GM19035 (cell line): ENCODE data around the gene FRK.
"Not testable (repeated sequence)": the region's sequence is repeated elsewhere in the genome, so short reads cannot be mapped to it uniquely, and the experiment has no call there.

ENCODE experiments used
- ATAC-seq: cut with Tn5 transposase; IDR thresholded peaks from one replicate; pipeline ENCODE4 v1.9.1; 2021; ENCODE audit not compliant: unreplicated experiment

FRK gene, protein sequence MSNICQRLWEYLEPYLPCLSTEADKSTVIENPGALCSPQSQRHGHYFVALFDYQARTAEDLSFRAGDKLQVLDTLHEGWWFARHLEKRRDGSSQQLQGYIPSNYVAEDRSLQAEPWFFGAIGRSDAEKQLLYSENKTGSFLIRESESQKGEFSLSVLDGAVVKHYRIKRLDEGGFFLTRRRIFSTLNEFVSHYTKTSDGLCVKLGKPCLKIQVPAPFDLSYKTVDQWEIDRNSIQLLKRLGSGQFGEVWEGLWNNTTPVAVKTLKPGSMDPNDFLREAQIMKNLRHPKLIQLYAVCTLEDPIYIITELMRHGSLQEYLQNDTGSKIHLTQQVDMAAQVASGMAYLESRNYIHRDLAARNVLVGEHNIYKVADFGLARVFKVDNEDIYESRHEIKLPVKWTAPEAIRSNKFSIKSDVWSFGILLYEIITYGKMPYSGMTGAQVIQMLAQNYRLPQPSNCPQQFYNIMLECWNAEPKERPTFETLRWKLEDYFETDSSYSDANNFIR

DNA sequence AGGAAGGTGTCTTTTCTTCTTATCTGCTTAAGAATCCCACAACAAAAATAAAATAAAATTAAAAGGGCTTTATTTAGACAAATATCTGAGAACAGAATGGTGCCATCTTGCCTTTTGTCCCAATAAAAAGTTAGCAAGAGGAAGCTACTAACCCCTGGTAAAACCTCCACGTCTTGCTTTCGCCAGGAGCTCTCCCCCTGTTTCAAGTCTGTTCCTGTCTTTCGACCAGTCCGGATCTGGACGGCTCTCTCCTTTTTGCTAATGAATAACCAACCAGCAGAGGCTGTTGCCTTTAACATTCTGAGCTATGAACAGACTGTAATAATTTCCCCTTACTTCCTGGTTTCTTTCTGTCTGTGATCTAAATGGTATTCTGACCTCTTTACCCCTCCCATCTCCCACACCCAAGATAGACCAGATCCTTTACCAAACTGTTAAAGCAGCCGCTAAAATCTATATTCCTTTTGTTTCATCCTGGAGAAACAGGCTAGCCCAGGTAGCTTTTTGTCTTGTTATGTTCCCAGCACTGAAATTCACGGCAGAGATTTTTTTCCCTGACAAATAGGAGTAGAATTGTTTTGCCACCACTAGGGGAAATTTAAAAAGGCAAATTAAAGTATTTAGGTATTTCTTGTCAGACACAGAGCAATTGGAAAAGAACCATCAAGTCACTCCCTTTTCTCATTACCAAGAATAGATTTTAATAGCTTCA, at the start of gene FRK:
Gene FRK, minus strand, starts transcription at position 320 of the 712 bp plus-strand sequence. CDS start 580 bp downstream, outside the sequence.
- peak; percentile 35 for ATAC-seq

DNA sequence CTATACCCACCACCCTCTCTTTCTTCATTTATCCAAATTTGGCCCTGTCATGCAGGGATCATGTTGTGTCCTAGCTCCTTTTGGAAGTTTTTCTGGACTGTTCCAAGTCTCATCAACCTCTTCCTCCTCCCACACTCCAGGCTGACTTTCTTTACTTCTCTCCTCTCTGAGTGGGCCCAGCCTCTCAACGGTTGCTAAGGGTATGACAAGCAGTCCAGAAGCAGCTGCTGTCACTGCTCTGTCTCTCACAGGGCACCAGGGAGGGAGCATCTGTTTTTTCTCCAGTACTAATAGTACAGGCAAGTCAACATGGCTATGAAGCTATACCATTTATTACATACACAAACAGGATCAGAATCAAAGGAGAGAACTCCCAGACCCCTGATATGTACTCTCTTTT, 48.1 kb upstream of the FRK start:
- ATAC-seq = no peak

DNA sequence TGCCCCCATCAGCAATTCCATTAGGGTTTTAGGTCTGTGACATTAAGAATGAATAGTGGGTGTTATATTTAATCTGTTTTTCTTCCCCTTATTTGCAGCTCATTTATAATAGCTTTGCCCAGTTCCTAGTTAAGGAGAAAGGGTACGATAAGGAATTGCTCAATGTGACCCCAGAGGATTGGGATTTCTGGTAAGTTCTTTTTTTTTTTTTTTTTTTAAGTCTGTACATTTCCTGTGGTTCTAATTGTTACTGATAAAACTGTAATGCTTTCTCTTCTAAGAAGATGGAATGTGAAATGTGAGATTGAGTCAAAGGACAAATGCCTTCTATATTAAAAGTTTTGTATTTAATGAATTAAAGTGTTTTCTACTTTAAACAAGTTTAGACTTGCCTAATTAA, 45.5 kb upstream of the FRK start:
- ATAC-seq = no peak

DNA sequence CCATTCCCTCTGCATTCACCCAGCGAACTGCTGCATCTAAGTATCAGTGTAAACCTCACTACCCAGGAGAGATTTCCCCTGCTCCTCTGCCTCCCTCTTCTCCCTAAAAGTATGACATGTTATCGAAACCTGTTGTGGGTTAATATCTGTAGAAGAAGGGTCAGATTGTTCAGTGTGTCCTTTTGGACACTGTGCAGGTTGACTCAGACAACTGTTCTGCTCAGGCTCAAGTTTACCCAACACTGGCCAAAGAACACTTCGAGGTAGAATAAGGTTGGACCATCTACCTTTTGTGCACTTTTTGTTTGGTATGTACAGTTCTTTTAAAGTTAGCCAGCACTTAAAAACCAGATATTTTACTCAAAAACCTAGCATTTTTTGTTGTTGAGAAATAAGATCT, 44.6 kb upstream of the FRK start:
- ATAC-seq = no peak

DNA sequence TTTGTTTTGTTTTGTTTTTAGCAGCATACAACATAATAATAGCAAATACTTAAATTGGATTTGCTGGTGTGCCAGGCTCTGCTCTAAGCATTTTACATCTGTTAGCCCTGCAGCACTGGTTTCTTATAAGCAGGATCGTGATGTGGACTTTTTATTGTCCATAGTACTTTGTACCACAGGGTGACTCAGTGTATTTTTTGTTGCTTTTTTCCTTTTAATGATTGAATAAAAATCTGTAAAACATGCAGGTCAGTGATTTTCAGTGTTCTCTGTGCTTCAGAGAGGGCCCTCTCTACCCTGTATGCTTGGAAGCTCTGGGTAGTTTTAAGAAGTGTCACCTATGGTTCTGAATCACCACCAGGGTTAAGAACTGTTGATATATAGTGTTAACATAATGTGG, 43.9 kb upstream of the FRK start:
- no peak for ATAC-seq

DNA sequence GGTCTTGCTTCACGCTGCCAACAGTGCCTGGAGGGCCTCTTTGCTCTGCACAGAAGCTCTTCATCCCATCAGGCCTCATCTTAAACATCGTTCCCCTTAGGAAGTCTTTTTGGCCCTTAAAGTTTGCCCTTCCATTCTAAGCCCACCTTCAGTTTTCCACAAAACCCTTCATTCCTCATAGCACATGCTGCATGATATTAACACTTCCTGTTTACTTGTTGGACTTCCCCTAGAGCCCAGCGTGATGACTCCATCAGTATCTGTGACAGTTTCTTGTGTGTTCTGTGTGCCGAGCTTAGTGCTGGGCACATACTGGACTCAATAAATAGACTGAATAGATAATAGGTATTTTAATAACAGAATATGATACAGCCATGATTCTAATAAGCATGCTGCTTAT, 42.2 kb upstream of the FRK start:
- ATAC-seq = no peak

DNA sequence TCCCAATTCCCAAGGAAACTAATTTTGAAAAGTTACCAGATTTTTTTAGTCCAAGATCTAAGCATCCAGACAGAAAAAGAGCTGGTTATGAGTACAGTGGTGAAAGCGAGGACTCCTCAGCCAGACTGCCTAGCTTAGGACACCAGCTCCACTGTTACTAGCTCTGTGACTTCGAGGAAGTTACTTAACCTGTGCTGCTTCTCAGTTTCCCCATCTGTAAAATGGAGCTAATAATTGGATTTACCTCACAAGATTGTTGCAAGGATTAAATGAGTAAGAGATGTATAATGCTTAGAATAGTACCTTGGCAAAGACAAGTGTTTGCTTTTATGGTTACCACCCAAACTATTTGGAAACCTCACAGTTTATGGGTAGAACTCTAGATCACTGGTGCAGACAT, 41.1 kb upstream of the FRK start:
- ATAC-seq = no peak

DNA sequence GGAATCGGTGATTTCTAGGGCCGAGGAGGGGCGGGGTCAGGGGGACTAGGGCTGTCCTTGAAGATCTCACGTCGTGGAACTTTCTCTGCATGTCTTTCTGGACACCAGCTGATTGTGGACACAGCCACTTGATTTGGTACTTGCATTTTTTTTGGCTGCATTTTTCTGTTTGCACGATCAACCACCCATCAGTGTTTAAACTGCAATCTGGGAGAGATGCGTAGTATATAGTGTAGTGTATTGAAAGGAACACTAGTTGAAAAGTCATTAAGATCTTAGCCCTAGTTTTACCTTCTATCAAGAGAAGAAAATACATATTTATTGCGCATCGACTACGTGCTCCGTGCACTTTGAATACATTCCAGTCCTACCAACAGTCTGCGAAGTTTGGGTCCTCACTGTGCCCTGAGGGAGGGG, 40.6 kb upstream of the FRK start:
- ATAC-seq = no peak

DNA sequence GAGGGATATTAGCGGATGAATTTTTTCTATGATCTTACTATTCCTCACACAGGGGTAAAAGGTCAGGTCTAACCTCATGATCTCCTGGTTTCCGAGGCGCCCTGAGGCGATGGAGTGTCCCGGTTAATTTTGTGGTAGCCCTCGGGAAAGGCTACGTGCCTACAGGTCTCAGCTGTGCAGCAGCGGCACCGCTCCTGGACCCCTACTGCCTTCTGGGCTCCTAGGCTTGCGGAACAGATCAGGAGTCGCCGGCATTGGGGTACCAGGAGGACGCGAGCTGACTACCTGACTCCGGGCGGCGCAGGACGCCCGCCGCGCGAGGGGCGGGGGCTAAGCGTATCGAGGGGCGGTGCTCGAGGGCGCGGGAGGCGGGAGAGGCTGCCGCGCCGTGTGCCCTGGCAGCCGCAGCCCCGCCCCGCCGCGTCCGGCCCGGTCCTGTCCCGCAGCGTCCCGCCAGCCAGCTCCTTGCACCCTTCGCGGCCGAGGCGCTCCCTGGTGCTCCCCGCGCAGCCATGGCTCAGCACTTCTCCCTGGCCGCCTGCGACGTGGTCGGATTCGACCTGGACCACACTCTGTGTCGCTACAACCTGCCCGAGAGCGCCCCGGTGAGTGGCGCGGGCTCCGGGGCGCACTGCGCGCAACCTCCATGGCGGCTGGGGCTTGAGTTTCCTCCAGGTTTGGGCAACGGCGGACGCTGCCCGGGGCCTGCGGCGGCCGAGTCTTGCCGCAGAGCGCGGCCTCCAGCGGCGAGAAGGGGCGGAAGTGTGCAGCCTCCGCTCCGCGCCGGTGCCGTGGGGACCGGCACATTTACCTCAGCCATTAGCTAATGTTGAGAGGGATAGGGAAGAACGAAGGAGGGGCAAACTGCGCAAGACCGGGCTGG, 40.0 kb upstream of the FRK start, which contains the start of gene NT5DC1:
Gene NT5DC1, plus strand, starts transcription at position 435 of the 883 bp plus-strand sequence. Its CDS starts 78 bp downstream, at position 513.
- ATAC-seq = peak; percentile 88

DNA sequence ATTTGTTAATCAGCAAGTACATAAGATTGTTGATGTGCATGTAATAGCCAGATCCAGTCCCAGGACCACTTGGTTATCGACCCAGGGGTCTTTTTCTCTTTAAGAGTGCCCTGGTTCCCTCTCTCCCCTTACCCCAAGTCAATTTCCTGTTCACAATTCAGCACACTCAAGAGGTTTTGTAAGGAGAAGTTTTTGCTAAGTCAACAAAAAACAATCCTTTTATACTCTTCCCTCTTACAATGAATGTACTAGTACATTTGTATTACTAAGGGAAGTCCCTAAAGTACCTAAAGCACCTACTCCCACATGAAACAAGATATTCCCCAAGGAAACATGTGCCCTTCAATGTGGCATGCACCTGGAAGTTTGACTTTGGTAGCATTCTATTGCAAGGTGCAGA, 38.3 kb upstream of the FRK start:
- ATAC-seq = no peak

DNA sequence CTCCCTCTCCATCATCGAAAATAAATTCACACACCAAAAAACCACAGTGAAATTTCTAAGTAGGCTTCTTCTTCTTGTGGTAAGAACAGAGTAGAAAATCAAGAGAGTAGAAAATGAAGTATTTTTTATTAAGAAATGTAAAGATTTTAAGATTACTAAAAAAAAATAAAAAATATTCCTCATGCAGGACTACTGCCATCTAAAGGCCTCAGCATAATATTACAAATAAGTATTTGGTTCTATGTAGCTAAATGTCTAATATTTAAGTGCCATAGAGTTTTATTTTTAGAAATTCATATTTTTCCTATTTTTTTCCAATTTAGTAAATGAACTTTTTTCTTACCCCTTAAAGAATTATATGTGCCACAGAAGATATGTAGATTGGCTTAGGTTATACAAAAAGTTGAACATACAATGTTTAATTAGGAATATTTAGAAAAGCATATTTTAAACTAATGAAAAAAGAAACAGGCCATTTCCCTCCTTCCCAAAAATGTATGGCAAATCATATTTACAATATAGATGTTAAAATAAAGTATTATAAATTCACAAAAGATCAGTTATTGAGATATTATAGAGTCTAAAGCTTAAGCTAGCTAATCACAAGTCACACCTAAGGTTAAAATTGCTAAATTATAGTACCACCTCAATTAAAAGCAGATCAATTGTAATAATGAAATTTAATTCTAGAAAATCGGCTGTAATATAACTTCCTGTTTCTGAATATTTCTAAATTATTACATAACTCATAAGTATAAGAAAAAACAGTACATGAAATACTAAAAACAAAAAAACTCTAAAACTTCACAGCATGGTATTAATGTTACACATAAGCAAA, 36.5 kb upstream of the FRK start:
- ATAC-seq = no peak

DNA sequence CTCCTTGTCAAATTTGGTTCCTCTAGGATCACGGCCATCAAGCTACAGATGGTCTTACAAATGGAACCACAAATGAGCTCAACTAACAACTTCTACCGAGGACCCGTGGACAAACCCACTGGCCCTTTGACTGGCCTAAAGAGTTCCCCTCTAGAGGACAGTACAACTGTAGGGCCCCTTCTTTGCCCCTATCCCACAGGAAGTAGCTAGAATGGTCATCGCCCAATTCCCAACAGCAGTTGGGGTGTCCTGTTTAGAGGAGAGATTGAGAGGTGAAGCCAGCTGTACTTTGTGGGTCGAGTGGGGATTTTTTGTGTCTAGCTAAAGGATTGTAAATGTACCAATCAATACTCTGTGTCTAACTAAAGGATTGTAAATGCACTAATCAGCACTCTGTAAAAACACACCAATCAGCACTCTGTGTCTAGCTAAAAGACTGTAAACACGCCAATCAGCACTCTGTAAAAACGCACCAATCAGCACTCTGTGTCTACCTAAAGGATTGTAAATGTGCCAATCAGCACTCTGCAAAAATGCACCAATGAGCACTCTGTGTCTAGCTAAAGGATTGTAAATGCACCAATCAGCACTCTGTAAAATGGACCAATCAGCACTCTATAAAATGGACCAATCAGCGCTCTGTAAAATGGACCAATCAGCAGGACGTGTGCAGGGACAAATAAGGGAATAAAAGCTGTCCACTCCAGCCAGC, 35.5 kb upstream of the FRK start:
- not testable (repeated sequence) for ATAC-seq

DNA sequence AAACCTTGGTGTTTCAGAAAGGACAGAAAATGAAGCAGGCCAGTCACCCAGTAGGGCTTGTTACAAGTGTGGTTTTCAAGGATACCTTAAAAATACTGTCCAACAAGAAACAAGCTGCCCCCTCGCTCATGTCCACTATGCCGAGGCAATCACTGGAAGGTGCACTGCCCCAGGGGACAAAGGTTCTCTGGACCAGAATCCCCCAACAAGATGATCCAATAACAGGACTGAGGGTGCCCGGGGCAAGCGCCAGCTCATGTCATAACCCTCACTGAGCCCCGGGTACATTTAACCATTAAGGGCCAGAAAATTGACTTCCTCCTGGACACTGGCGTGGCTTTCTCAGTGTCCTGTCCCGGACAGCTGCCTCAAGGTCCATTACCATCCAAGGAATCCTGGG, 33.4 kb upstream of the FRK start:
- ATAC-seq = no peak

DNA sequence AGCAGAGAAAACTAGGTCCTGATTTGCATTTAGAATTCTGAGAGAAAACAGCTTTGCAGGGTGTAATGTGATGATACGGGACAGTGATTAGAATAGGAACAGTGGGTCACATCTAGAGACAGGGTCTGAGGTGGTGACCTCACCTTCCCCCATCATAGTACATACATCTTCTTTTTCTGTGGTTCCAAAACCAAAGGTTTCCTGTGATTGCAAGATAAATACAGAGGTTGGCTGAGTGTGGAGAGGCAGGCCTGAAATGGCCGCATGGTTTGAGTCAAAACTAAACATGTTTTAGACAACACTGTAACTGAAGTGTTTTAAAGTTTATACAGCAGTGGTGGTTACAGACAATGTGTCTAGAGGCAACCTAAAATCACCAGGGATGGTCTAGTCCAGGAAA, 29.6 kb upstream of the FRK start:
- ATAC-seq = peak; percentile 59

DNA sequence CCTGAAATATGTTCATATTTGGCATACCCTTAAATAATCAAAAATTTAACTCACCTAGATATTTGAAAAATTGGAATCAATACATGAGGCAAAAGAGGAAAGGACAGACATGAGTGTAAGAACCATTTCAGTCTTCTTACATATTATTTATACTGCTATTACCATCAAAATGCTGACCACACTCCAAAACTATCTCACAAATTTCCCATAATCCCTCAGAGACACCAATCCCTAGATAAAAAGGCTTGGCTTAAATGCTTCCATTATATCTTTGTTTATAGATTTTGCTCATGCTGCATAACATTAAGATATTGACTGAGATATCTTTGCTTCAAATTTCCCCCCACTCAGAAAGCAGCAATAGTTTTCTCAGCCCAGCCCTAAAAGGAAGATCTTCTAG, 28.3 kb upstream of the FRK start:
- ATAC-seq = no peak

DNA sequence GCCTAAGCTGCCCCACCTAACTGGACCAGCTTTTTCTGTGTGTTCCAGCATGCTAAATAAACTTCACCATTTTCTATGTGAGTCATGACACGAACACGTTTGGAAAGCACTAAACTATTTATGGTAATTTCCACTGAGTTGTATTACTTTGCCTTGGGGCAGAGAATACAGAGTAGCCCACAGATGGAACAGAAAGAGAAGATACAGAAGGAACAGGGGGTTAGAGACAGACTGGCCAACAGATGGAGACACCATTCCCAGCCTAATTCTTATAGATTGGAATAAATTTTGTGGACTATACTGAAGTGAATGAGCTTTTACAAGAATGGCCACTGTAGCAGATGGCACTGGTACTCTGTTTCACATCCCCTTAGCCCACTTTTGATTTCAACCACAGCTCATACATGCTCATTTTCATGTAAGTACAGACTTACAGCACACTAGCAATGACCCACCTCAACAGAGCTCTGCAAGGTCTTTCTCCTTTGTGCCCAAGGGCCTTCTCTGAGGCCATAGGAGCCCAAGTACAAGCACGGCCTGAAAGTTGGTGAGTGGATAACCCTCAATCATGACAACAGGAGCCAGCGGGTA, 26.8 kb upstream of the FRK start:
- peak; percentile 96 for ATAC-seq

DNA sequence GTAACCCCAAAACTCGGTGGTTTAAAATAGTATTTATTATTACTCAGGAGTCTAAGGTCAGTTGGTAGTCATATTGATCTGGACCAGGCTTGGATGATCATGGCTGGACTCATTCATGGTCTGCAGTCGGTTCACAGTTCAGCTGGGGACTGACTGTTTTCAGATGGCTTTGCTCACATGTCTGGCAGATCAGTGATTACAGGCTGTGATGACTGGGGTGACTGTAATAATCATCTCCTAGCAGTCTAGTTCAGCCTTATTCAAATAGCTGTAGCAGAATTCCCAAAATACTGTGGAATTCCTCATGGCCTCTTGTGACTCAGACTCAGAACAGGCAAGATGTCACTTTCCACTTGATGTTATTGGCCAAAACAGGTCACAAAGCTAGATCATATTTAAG, 23.6 kb upstream of the FRK start:
- ATAC-seq = no peak

DNA sequence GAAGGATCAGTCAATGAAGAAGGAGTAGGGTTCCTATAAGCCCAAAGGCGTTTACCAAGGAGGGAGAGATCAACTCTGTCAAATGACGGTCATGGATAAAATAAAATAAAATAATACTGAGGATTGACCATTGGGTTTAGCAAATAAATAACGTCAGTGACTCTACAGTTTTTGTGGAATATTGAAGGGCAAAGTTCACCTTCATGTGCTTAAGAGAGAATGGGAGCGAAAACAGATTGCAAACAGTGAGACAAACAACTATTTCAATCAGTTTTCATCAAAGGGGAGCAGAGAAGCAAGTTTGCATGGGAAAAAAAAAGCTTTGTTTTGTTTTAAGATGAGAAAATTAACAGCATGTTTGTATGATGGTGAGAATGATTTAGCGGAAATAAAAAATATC, 22.4 kb upstream of the FRK start:
- ATAC-seq = no peak

DNA sequence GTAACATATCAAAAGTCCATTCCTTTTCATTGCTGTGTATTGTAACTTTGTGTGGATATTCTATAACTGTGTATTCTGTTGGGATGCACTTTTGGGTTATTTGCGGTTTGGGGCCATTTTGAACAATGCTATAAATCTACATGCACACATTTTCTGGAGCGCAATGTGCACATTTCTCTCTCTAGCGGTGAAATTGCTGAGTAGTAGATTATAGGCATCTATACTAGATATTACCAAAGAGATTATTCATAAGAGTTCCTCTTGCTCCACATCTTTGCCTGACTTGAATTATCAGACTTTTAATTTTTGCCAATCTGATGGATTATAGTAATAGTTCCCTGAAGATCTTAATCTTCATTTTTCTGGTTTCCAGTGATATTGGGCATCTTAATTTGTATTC, 18.3 kb upstream of the FRK start:
- ATAC-seq = no peak
